Thyroid gland (tissue), 4 donors: ENCODE results near the gene EAF1. TPM values are rescaled to one million over a fixed set of nuclear protein-coding genes. Genes with fewer than 3 reads are reported as not detected.

ENCODE experiments used
- DNase-seq, 2 donors: peaks; one replicate each; pipeline ENCODE4 v3.0.0-alpha.2; 2019
- H3K27ac ChIP-seq, 3 donors: fragments of 200-600 bp; sonication (generic); 1 replicate in 2 of 3; 2 replicates in 1 of 3; pipeline ENCODE4 v1.5.1; 2016 to 2019; ENCODE audit warnings: mild to moderate bottlenecking in 1 of 3, moderate library complexity in 1 of 3
- H3K27me3 ChIP-seq: fragments of 200-600 bp; sonication (generic); one replicate; pipeline ENCODE4 v1.5.1; 2019
- H3K36me3 ChIP-seq, 2 donors: fragments of 200-600 bp; sonication (generic); one replicate each; pipeline ENCODE4 v1.5.1; 2016 to 2019
- H3K4me1 ChIP-seq, 2 donors: fragments of 200-600 bp; sonication (generic); one replicate each; pipeline ENCODE4 v1.5.1; 2017 to 2019
- H3K4me3 ChIP-seq, 3 donors: fragments of 200-600 bp; sonication (generic); replicated peaks in 1 of 3; 1 replicate in 2 of 3; 2 replicates in 1 of 3; pipeline ENCODE4 v1.5.1; 2016; ENCODE audit warnings: mild to moderate bottlenecking in 1 of 3
- H3K9me3 ChIP-seq: fragments of 200-600 bp; sonication (generic); one replicate; pipeline ENCODE4 v1.5.1; 2017
- POLR2A ChIP-seq, 2 donors: fragments of 450-650 bp; IDR thresholded peaks; one replicate each; pipeline ENCODE4 v1.6.1; 2017; ENCODE audit warnings: antibody characterized with exemption in 2 of 2, mild to moderate bottlenecking in 2 of 2, moderate library complexity in 1 of 2
- WGBS, 2 donors: methylation state at CpG; one replicate each; pipeline ENCODE4 v1.1.5; 2017; 5-methylcytosine and 5-hydroxymethylcytosine counted together
- intact Hi-C: fragments of 100-400 bp; cut with DNase I; formaldehyde crosslinking; loops from one replicate; pipeline ENCODE4 v1.15.1; 2023
- small RNA-seq: library from RNA; depleted of rRNA; stranded (forward); fragments of <200 nt; gene quantifications from one replicate; pipeline ENCODE3, GENCODE V24; 2016
- total RNA-seq, 4 donors: library from RNA; depleted of rRNA; stranded (reverse); fragments of >200 nt; gene quantifications; one replicate each; pipeline ENCODE4 v1.2.3, GENCODE V29; 2016
- TF ChIP-seq, protein P1 (sequence below), 6 experiments: fragments of 200-600 bp in 3 of 6; fragments of 450-650 bp in 3 of 6; sonication (generic) in 3 of 6; IDR thresholded peaks; one replicate each; pipeline ENCODE4 v1.5.1; 2016 to 2019; ENCODE audit warnings: antibody characterized with exemption in 6 of 6, mild to moderate bottlenecking in 2 of 6, inconsistent platforms in 1 of 6, moderate library complexity in 1 of 6

The EAF1 gene
- total RNA-seq, 4 donors from 2014 or later = 15.2 to 24.7 (median 22.3) TPM

- no peak for TF ChIP-seq POLR2A (IDR thresholded peaks at IDR 0.05)
- TF ChIP-seq, protein P1, sequence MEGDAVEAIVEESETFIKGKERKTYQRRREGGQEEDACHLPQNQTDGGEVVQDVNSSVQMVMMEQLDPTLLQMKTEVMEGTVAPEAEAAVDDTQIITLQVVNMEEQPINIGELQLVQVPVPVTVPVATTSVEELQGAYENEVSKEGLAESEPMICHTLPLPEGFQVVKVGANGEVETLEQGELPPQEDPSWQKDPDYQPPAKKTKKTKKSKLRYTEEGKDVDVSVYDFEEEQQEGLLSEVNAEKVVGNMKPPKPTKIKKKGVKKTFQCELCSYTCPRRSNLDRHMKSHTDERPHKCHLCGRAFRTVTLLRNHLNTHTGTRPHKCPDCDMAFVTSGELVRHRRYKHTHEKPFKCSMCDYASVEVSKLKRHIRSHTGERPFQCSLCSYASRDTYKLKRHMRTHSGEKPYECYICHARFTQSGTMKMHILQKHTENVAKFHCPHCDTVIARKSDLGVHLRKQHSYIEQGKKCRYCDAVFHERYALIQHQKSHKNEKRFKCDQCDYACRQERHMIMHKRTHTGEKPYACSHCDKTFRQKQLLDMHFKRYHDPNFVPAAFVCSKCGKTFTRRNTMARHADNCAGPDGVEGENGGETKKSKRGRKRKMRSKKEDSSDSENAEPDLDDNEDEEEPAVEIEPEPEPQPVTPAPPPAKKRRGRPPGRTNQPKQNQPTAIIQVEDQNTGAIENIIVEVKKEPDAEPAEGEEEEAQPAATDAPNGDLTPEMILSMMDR (IDR thresholded peaks at IDR 0.05) = no peak
- Histone ChIP-seq H3K27ac (no peak overlapping the region), H3K27me3 (no peaks in the 10 kb centered on the region), H3K9me3 (no peaks in the 10 kb centered on the region), H3K4me1 (no peaks in the 10 kb centered on the region), H3K36me3 (no peaks in the 10 kb centered on the region), H3K4me3 (no peak overlapping the region)
- intact Hi-C loops = no loop called here
- no peak for DNase-seq
- 91 to 99% methylated on average over 2 of the region's 2 CpGs for WGBS, 2 donors
These were observed 62.8 kb downstream of the EAF1 start for GRCh38 chr3:15490158-15490557.

GRCh38 chr3:15491143-15491542, 63.7 kb downstream of the EAF1 start:
- H3K4me1 ChIP-seq = peaks cover 0 to 4% of the 10 kb centered on the region in 2 donors
- H3K36me3 ChIP-seq = no peaks in the 10 kb centered on the region
- H3K27me3 ChIP-seq = no peaks in the 10 kb centered on the region
- no peak overlapping the region for H3K27ac ChIP-seq
- intact Hi-C loops = no loop called here
- 94 to 95% methylated on average over 8 of the region's 8 CpGs for WGBS, 2 donors
- TF ChIP-seq POLR2A (IDR thresholded peaks at IDR 0.05) = no peak
- TF ChIP-seq, protein P1 (IDR thresholded peaks at IDR 0.05) = no peak
- no peaks in the 10 kb centered on the region for H3K9me3 ChIP-seq
- no peak for DNase-seq
- H3K4me3 ChIP-seq = no peak overlapping the region

Small RNA genes within 50 kb of the gene (small RNA-seq; reads per million reads assigned to genes)
- not detected for gene RNU6-1024P

Other genes with a start within 250 kb of the EAF1 start
- 100 to 1,000 TPM in 3 of 4 donors, 10 to 100 TPM in 1; 87.8 to 147 (median 116) TPM for gene CAPN7, start 221.4 kb upstream of the EAF1 start, total RNA-seq
- 10 to 100 TPM; 60.2 to 90.4 (median 82.0) TPM for gene SH3BP5, start 95.0 kb upstream of the EAF1 start, total RNA-seq
- gene METTL6, start 54 bp upstream of the EAF1 start, total RNA-seq = 10 to 100 TPM; 20.2 to 20.8 (median 20.5) TPM
- gene COLQ, start 94.1 kb downstream of the EAF1 start, total RNA-seq = 1 to 10 TPM in 3 of 4 donors, under 1 TPM in 1; 0.81 to 3.1 (median 2.8) TPM
- 10 to 100 TPM; 24.2 to 45.0 (median 37.7) TPM for gene HACL1, start 174.0 kb downstream of the EAF1 start, total RNA-seq
- gene BTD, start 174.1 kb downstream of the EAF1 start, total RNA-seq = 10 to 100 TPM; 46.8 to 74.9 (median 56.5) TPM